Activated CD8-positive, alpha-beta T cell treated with anti-CD3 and anti-CD28 coated beads, Interleukin-2, amount 10 ng/mL, durations not matched to agents 7 days and 5 days (primary cell): ENCODE measurements around the gene RASGRF1. TPM values are rescaled to one million over a fixed set of nuclear protein-coding genes. Genes with fewer than 3 reads are reported as not detected.
A peak's percentile ranks its signal among the peaks of the same experiment; 100 is the strongest.
"Not testable (repeated sequence)": the region's sequence is repeated elsewhere in the genome, so short reads cannot be mapped to it uniquely, and the experiment has no call there.

Experiments used
- ATAC-seq: fragments of 150-1000 bp; cut with Tn5 transposase; one replicate; pipeline ENCODE4 v1.10.0; 2021; ENCODE audit warnings: moderate library complexity
- CTCF ChIA-PET: fragments of 350-600 bp; sonication (Branson Sonifier 250); formaldehyde crosslinking; loops from one replicate; lab custom pipeline; 2021; ENCODE audit warnings: antibody characterized with exemption; lab: Charles Lee
- POLR2A ChIA-PET: fragments of 350-600 bp; sonication (Branson Sonifier 250); formaldehyde crosslinking; loops from one replicate; lab custom pipeline; 2021; ENCODE audit warnings: antibody characterized with exemption; lab: Charles Lee
- DNase-seq: peaks from one replicate; pipeline ENCODE4 v3.0.0-alpha.2; 2020
- H3K27ac Mint-ChIP-seq: one replicate; pipeline ENCODE4 v1.8.0; 2021; ENCODE audit warnings: mild to moderate bottlenecking, mixed read lengths
- H3K27me3 Mint-ChIP-seq: one replicate; pipeline ENCODE4 v1.8.0; 2021; ENCODE audit warnings: low read depth, mixed read lengths
- H3K36me3 Mint-ChIP-seq: one replicate; pipeline ENCODE4 v1.8.0; 2021; ENCODE audit warnings: low read depth, mixed read lengths
- H3K4me1 Mint-ChIP-seq: one replicate; pipeline ENCODE4 v1.8.0; 2021; ENCODE audit warnings: low read depth, mixed read lengths
- H3K4me3 Mint-ChIP-seq: one replicate; pipeline ENCODE4 v1.8.0; 2021; ENCODE audit warnings: mild to moderate bottlenecking, mixed read lengths
- H3K9me3 Mint-ChIP-seq: one replicate; pipeline ENCODE4 v1.8.0; 2022; ENCODE audit warnings: mixed read lengths; ENCODE audit not compliant: insufficient read depth
- total RNA-seq, 2 experiments: library from RNA; stranded (reverse); gene quantifications; one replicate each; pipeline ENCODE4 v1.2.3, GENCODE V29; 2021

The RASGRF1 gene
- total RNA-seq, 2 experiments from 2014 or later, result not detected

GRCh38 chr15:79030470-79030869, 60.1 kb downstream of the RASGRF1 start:
- peaks cover 4% of the 10 kb centered on the region for H3K27me3 Mint-ChIP-seq
- ATAC-seq (no peak), DNase-seq (no peak)
- no peaks in the 10 kb centered on the region for H3K9me3 Mint-ChIP-seq
- ChIA-PET CTCF (interaction anchor here (6.1 kb wide), 1 partner anchor 153 kb away, joined by 127 read pairs; no protein-coding TSS in a partner anchor), POLR2A (no interaction called here)
- no peak overlapping the region for H3K4me3 Mint-ChIP-seq
- H3K27ac Mint-ChIP-seq, result no peak overlapping the region
- no peaks in the 10 kb centered on the region for H3K36me3 Mint-ChIP-seq
- H3K4me1 Mint-ChIP-seq, result no peaks in the 10 kb centered on the region

- Mint-ChIP-seq H3K9me3 (no peaks in the 10 kb centered on the region), H3K27me3 (no peaks in the 10 kb centered on the region), H3K36me3 (no peaks in the 10 kb centered on the region), H3K27ac (no peak overlapping the region), H3K4me3 (no peak overlapping the region), H3K4me1 (no peaks in the 10 kb centered on the region)
- ChIA-PET POLR2A (interaction anchor here (0.9 kb wide), 1 partner anchor 156 kb away, joined by 4 read pairs; no protein-coding TSS in a partner anchor), CTCF (interaction anchor here (0.6 to 6.1 kb wide), 19 partner anchors 8 to 450 kb away, joined by 3 to 127 read pairs (median 5); no protein-coding TSS in a partner anchor)
- ATAC-seq (no peak), DNase-seq (peak; percentile 51)
Observed at GRCh38 chr15:79028411-79028964, 62.1 kb downstream of the RASGRF1 start.

GRCh38 chr15:79027532-79028410, 62.8 kb downstream of the RASGRF1 start:
- CTCF ChIA-PET, result interaction anchor here (0.7 to 6.1 kb wide), 16 partner anchors 10 to 181 kb away, joined by 3 to 127 read pairs (median 5); no protein-coding TSS in a partner anchor
- H3K9me3 Mint-ChIP-seq, result no peaks in the 10 kb centered on the region

GRCh38 chr15:79025802-79026201, 64.8 kb downstream of the RASGRF1 start:
- Mint-ChIP-seq H3K4me1 (no peaks in the 10 kb centered on the region), H3K27ac (no peak overlapping the region), H3K9me3 (no peaks in the 10 kb centered on the region), H3K36me3 (no peaks in the 10 kb centered on the region), H3K4me3 (no peak overlapping the region), H3K27me3 (no peaks in the 10 kb centered on the region)
- CTCF ChIA-PET, result interaction anchor here (1.6 to 6.1 kb wide), 3 partner anchors 115 to 158 kb away, joined by 4 to 127 read pairs (median 5); no protein-coding TSS in a partner anchor
- POLR2A ChIA-PET, result no interaction called here
- no peak for DNase-seq
- no peak for ATAC-seq

More at GRCh38 chr15:79027532-79028410, 62.8 kb downstream of the RASGRF1 start:
- Mint-ChIP-seq H3K27me3 (no peaks in the 10 kb centered on the region), H3K27ac (no peak overlapping the region), H3K4me1 (no peaks in the 10 kb centered on the region), H3K36me3 (no peaks in the 10 kb centered on the region), H3K4me3 (no peak overlapping the region)
- DNase-seq (no peak), ATAC-seq (no peak)
- POLR2A ChIA-PET, result interaction anchor here (0.9 kb wide), 1 partner anchor 157 kb away, joined by 4 read pairs; no protein-coding TSS in a partner anchor

GRCh38 chr15:79025201-79025600, 65.4 kb downstream of the RASGRF1 start:
- peak; percentile 34 for DNase-seq
- Mint-ChIP-seq H3K27ac (no peak overlapping the region), H3K36me3 (no peaks in the 10 kb centered on the region), H3K9me3 (no peaks in the 10 kb centered on the region), H3K4me3 (no peak overlapping the region), H3K4me1 (no peaks in the 10 kb centered on the region), H3K27me3 (no peaks in the 10 kb centered on the region)
- POLR2A ChIA-PET, result no interaction called here
- CTCF ChIA-PET, result interaction anchor here (1.4 to 6.1 kb wide), 3 partner anchors 114 to 163 kb away, joined by 3 to 127 read pairs (median 5); no protein-coding TSS in a partner anchor
- no peak for ATAC-seq

- DNase-seq, H3K4me1 Mint-ChIP-seq, ATAC-seq, H3K9me3 Mint-ChIP-seq, H3K27me3 Mint-ChIP-seq, H3K27ac Mint-ChIP-seq, H3K36me3 Mint-ChIP-seq, H3K4me3 Mint-ChIP-seq, POLR2A ChIA-PET: not testable (repeated sequence)
- CTCF ChIA-PET, result interaction anchor here (1.4 to 1.6 kb wide), 2 partner anchors 114 to 163 kb away, joined by 3 to 5 read pairs; no protein-coding TSS in a partner anchor
Observed at GRCh38 chr15:79024493-79024892, 66.1 kb downstream of the RASGRF1 start.

- H3K27ac Mint-ChIP-seq, result no peak overlapping the region
- no peaks in the 10 kb centered on the region for H3K9me3 Mint-ChIP-seq
- CTCF ChIA-PET, result interaction anchor here (1.4 kb wide), 1 partner anchor 162 kb away, joined by 3 read pairs; no protein-coding TSS in a partner anchor
- H3K27me3 Mint-ChIP-seq, result no peaks in the 10 kb centered on the region
- DNase-seq (no peak), ATAC-seq (no peak)
- POLR2A ChIA-PET, result no interaction called here
- no peaks in the 10 kb centered on the region for H3K4me1 Mint-ChIP-seq
- H3K4me3 Mint-ChIP-seq, result no peak overlapping the region
- H3K36me3 Mint-ChIP-seq, result no peaks in the 10 kb centered on the region
Observed at GRCh38 chr15:79023918-79024317, 66.7 kb downstream of the RASGRF1 start.

- ChIA-PET CTCF (interaction anchor here (1.4 to 2.9 kb wide), 2 partner anchors 161 to 162 kb away, joined by 3 to 9 read pairs; no protein-coding TSS in a partner anchor), POLR2A (no interaction called here)
- Mint-ChIP-seq H3K4me3 (no peak overlapping the region), H3K27me3 (no peaks in the 10 kb centered on the region), H3K36me3 (no peaks in the 10 kb centered on the region), H3K27ac (no peak overlapping the region), H3K9me3 (no peaks in the 10 kb centered on the region), H3K4me1 (no peaks in the 10 kb centered on the region)
- DNase-seq, result no peak
- no peak for ATAC-seq
Observed at GRCh38 chr15:79023546-79023890, 67.1 kb downstream of the RASGRF1 start.

GRCh38 chr15:79018960-79019359, 71.6 kb downstream of the RASGRF1 start:
- H3K4me1 Mint-ChIP-seq, result no peaks in the 10 kb centered on the region
- H3K36me3 Mint-ChIP-seq, result no peaks in the 10 kb centered on the region
- H3K27ac Mint-ChIP-seq, result no peak overlapping the region
- DNase-seq (no peak), ATAC-seq (no peak)
- no peak overlapping the region for H3K4me3 Mint-ChIP-seq
- ChIA-PET CTCF (no interaction called here), POLR2A (no interaction called here)
- H3K9me3 Mint-ChIP-seq, result no peaks in the 10 kb centered on the region
- H3K27me3 Mint-ChIP-seq, result no peaks in the 10 kb centered on the region

- Mint-ChIP-seq H3K36me3 (no peaks in the 10 kb centered on the region), H3K27ac (no peak overlapping the region), H3K27me3 (no peaks in the 10 kb centered on the region), H3K4me3 (no peak overlapping the region), H3K9me3 (no peaks in the 10 kb centered on the region), H3K4me1 (no peaks in the 10 kb centered on the region)
- CTCF ChIA-PET, result interaction anchor here (0.8 to 1.0 kb wide), 2 partner anchors 10 to 12 kb away, joined by 3 to 5 read pairs; no protein-coding TSS in a partner anchor
- POLR2A ChIA-PET, result no interaction called here
- DNase-seq, result no peak
- no peak for ATAC-seq
Observed at GRCh38 chr15:79017953-79018352, 72.6 kb downstream of the RASGRF1 start.

GRCh38 chr15:79016527-79017170, 73.9 kb downstream of the RASGRF1 start:
- H3K27me3 Mint-ChIP-seq, result no peaks in the 10 kb centered on the region
- no peak overlapping the region for H3K27ac Mint-ChIP-seq
- no peak overlapping the region for H3K4me3 Mint-ChIP-seq
- CTCF ChIA-PET, result no interaction called here
- no peaks in the 10 kb centered on the region for H3K36me3 Mint-ChIP-seq
- no peak for DNase-seq
- no peaks in the 10 kb centered on the region for H3K9me3 Mint-ChIP-seq
- POLR2A ChIA-PET, result no interaction called here
- H3K4me1 Mint-ChIP-seq, result no peaks in the 10 kb centered on the region
- ATAC-seq, result no peak
